Fibroblast of upper back skin (primary cell): ENCODE measurements around the gene SEPHS2.
A peak's percentile ranks its signal among the peaks of the same experiment; 100 is the strongest.

Experiments
- DNase-seq: peaks from one replicate; pipeline ENCODE4 v3.0.0-alpha.2; 2013

The SEPHS2 gene

GRCh38 chr16:30428055-30428454, 17.6 kb downstream of the SEPHS2 start:
- no peak for DNase-seq

DNA sequence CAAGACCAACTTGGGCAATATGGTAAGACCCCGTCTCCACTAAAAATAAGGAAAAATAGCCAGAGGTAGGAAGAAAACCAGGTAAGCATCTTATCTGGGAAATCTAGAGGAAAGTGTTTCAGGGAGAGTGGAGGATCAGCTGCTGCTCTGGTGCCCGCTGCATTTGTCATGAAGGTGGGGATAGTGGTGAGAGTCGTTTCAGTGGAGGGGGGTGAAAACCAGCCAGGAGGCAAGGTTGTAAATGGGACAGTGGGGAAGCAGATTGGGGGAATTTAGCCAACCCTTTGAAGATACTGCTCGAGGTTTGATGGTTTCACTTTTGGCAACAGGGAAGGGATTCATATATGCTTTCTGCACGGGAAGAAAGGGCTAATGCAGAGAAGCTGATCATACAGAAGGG, 24.7 kb downstream of the SEPHS2 start:
- no peak for DNase-seq

GRCh38 chr16:30418350-30419181, 27.1 kb downstream of the SEPHS2 start:
- no peak for DNase-seq

GRCh38 chr16:30417529-30418349, 27.9 kb downstream of the SEPHS2 start:
- peak; percentile 85 for DNase-seq

- DNase-seq, result no peak
These were observed 28.8 kb downstream of the SEPHS2 start for GRCh38 chr16:30416624-30417528.

GRCh38 chr16:30416047-30416603, 29.5 kb downstream of the SEPHS2 start:
- no peak for DNase-seq

GRCh38 chr16:30414159-30414558, 31.5 kb downstream of the SEPHS2 start:
- no peak for DNase-seq

- DNase-seq, result no peak
These were observed 32.4 kb downstream of the SEPHS2 start for GRCh38 chr16:30413112-30413806.

- peak; percentile 84 for DNase-seq
These were observed 36.3 kb downstream of the SEPHS2 start for GRCh38 chr16:30409125-30410060.

- no peak for DNase-seq
These were observed 37.7 kb downstream of the SEPHS2 start for GRCh38 chr16:30407804-30408534.

DNA sequence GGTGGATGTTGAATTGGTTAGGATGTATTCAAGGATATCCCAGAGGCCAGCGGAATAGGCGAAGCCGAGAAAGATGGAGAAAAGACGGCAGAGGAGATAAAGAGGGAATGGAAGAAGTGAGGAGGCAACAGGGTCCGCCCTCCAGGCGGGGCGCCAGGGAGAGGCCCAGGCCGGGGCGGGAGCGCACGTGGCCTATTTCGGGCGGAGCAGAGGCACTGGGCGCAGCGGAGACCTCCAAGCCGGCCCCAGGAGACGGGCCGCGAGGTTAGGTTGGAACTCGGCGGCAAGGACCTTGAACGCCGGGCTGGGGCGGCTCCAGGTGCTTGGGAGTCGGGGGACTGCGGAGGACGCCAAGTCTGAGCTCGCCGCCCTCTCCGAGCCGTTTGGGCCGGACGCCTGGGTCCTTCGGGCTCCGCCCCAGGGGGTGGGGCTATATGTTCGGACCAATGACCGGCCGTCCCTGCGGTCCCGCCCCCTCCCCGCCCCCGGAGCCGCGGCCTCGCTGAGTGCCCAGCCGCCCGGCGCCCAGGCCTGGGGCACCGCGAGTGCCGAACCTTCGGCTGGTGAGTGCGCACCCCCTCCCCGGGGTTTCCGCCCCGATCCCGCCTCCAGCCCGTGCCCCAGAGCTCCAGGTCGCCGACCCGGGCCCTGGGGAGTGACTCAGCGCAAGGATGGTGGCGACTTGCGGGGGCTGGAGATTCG, 38.4 kb downstream of the SEPHS2 start, which contains the start of gene ZNF771:
TSS of gene ZNF771 (plus strand) at position 505 of the 702 bp plus-strand sequence. CDS start 448 bp downstream, outside the sequence.
- peak; percentile 85 for DNase-seq

DNA sequence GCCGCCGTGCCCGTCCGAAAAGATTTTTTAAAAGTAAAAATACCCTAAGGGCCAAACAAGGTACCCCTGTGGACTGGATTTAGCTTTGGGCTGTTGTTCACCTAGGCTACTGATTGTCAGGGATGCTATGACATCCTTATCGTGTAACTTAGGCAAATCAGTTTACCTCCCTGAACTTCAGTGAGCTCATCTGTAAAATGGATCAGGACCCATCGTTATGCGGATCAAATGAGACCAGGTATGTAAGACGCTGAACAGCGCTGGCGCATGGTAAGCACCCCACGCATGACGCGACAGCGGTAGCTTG, 38.9 kb downstream of the SEPHS2 start:
- no peak for DNase-seq

DNA sequence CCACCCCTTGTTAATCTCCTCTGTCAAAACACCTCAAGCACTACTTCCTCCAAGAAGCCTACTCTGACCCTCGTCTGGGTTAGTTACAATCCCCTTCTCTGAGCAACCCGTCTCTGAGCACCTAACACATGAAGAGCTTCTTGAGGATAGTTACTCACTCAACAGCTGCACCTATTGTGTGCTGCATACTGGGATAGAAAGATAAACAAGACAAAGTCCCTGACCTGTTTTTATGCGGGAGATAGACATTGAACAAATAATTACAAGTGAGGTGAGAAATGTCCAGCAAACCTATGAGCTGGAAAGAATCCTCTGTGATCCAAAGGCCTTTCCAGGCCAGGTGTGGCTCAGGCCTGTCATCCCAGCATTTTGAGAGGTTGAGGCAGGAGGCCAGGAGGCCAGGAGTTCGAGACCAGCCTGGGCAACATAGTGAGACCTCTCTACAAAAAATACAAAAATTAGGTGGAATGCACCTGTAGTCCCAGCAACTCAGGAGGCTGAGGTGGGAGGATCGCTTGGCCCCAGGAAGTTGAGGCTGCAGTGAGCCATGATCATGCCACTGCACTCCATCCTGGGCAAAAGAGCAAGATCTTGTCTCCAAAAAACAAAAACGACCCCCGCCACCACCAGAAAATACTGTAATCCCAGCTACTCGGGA, 43.8 kb downstream of the SEPHS2 start:
- no peak for DNase-seq

GRCh38 chr16:30399435-30400186, 46.1 kb downstream of the SEPHS2 start:
- DNase-seq, result no peak

DNA sequence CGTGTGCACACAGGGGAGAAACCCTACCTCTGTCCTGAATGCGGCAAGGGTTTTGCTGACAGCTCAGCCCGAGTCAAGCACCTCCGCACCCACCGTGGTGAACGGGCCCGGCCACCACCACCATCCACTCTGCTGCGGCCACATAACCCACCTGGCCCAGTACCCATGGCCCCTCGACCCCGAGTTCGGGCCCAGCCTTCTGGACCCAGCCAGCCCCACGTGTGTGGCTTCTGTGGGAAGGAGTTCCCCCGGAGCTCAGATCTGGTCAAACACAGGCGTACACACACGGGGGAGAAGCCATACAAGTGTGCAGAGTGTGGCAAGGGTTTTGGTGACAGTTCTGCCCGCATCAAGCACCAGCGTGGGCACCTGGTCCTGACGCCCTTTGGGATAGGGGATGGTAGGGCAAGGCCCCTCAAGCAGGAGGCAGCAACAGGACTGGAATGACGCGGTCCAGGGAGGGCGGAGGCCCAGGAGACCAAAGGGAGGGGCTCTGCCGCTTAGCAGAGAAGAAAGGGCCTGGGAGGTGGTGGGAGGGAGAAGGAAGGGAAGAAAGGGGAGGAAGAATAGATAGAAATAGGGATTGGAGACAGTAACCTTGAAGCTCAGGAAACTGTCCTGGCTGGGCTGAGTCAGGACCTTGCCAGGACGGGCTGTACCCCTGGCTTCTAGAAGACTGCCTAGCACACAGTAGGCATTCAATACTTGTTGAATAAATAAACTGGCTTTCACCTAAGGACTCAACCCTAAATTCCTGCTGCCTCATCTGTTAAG, 46.8 kb downstream of the SEPHS2 start:
- no peak for DNase-seq

DNA sequence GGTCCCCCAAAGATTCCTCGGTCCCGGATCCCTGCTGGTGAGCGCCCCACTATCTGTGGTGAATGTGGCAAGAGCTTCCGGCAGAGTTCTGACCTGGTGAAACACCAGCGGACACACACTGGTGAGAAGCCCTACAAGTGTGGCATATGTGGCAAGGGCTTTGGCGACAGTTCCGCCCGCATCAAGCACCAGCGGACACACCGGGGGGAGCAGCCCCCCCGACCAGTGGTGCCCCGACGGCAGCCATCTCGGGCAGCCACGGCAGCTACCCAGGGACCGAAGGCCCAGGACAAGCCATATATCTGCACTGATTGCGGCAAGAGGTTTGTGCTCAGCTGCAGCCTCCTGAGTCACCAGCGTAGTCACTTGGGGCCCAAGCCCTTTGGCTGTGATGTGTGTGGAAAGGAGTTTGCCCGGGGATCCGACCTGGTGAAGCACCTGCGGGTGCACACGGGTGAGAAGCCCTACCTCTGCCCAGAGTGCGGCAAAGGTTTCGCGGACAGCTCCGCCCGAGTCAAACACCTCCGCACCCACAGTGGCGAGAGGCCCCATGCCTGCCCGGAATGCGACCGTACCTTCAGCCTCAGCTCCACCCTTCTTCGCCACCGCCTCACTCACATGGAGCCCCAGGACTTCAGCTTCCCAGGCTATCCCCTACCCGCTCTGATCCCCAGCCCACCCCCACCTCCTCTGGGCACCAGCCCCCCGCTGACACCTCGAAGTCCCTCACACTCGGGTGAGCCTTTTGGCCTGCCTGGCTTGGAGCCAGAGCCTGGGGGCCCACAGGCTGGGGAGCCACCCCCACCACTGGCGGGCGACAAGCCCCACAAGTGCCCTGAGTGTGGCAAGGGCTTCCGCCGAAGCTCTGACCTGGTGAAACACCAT, 47.7 kb downstream of the SEPHS2 start:
- no peak for DNase-seq
